GM19238 (cell line): Measurements from ENCODE around the gene LRBA.
"Not testable (repeated sequence)": the region's sequence is repeated elsewhere in the genome, so short reads cannot be mapped to it uniquely, and the experiment has no call there.

ENCODE experiments used
- DNase-seq: peaks from one replicate; pipeline ENCODE4 v3.0.0; 2011; ENCODE audit warnings: low spot score; ENCODE audit not compliant: insufficient read length

LRBA gene

GRCh38 chr4:150436598-150437370 is 578.3 kb downstream of the LRBA start:
- DNase-seq, result no peak

GRCh38 chr4:150431221-150431620 is 583.9 kb downstream of the LRBA start:
- DNase-seq, result no peak

- no peak for DNase-seq
These were observed 589.9 kb downstream of the LRBA start for GRCh38 chr4:150425161-150425560.

GRCh38 chr4:150423503-150423902 is 591.6 kb downstream of the LRBA start:
- no peak for DNase-seq

GRCh38 chr4:150423074-150423473 is 592.0 kb downstream of the LRBA start:
- DNase-seq, result no peak

- no peak for DNase-seq
These were observed 593.5 kb downstream of the LRBA start for GRCh38 chr4:150421612-150422011.

GRCh38 chr4:150419939-150420338 is 595.1 kb downstream of the LRBA start:
- no peak for DNase-seq

GRCh38 chr4:150418757-150419410 is 596.2 kb downstream of the LRBA start:
- no peak for DNase-seq

- no peak for DNase-seq
These were observed 599.9 kb downstream of the LRBA start for GRCh38 chr4:150415213-150415612.

GRCh38 chr4:150411520-150411919 is 603.6 kb downstream of the LRBA start:
- DNase-seq, result no peak

GRCh38 chr4:150402871-150403272 is 612.2 kb downstream of the LRBA start:
- peak; percentile 13 for DNase-seq

GRCh38 chr4:150401083-150401687 is 613.9 kb downstream of the LRBA start:
- DNase-seq, result no peak

- DNase-seq, result no peak
These were observed 619.2 kb downstream of the LRBA start for GRCh38 chr4:150395872-150396271.

GRCh38 chr4:150394046-150394445 is 621.0 kb downstream of the LRBA start:
- DNase-seq, result no peak

GRCh38 chr4:150391052-150391451 is 624.0 kb downstream of the LRBA start:
- no peak for DNase-seq

- no peak for DNase-seq
These were observed 624.6 kb downstream of the LRBA start for GRCh38 chr4:150390531-150390910.

- DNase-seq, result no peak
These were observed 625.1 kb downstream of the LRBA start for GRCh38 chr4:150389896-150390530.

- no peak for DNase-seq
These were observed 627.1 kb downstream of the LRBA start for GRCh38 chr4:150387981-150388380.

- DNase-seq, result not testable (repeated sequence)
These were observed 628.7 kb downstream of the LRBA start for GRCh38 chr4:150386415-150386814.

- DNase-seq, result no peak
These were observed 629.5 kb downstream of the LRBA start for GRCh38 chr4:150385606-150386005.

- DNase-seq, result no peak
These were observed 630.8 kb downstream of the LRBA start for GRCh38 chr4:150384249-150384648.

- no peak for DNase-seq
These were observed 633.1 kb downstream of the LRBA start for GRCh38 chr4:150382028-150382427.
